GM18502 (cell line): ENCODE results near the gene FXYD6.

ENCODE experiments used
- ATAC-seq: cut with Tn5 transposase; IDR thresholded peaks from one replicate; pipeline ENCODE4 v1.9.1; 2021; ENCODE audit warnings: mild to moderate bottlenecking; ENCODE audit not compliant: unreplicated experiment, poor library complexity

The FXYD6 gene

DNA sequence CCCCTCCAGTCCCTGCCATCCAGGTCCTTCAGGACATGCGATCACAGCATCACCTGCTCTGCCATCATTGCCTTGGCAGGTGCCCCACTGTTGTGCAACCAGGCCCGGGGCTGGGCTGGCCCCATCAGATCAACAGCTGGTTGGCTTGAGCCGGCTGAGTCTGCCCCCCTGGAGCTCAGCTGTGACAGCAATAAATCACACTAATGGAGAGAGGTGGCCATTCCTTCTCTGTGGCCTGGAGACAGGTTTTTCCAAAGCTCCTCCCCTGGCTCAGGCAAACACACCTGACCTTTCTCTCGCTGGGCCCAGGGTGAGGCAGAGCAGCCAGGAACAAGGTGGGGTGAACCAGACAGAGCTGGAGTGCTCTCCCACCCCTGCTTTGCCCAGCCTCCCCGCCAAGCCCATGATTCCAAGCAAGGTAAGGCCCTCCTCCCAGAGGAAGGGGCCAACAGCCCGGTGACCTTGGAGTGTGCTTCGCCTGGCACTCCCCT is 43.0 kb downstream of the FXYD6 start:
- no peak for ATAC-seq

DNA sequence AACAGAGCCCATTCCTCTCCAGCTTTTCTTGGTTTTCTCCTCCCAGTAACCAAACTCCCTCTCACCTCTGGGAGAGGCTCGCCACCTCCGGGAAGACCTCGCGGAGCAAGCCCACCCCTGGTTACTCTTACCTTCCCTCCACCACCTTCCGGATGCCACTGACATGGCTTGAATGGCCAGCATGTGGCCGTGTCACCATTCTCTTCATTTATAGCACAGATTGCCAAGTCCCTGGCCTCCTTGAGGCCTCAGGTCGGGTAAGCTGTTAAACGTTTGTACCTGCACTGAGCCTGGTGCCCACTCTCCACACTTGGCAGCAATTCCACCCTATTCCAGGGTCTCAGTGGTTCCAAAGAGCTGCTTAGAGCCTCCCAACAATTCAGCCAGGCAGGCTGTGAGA is 43.9 kb downstream of the FXYD6 start:
- no peak for ATAC-seq

DNA sequence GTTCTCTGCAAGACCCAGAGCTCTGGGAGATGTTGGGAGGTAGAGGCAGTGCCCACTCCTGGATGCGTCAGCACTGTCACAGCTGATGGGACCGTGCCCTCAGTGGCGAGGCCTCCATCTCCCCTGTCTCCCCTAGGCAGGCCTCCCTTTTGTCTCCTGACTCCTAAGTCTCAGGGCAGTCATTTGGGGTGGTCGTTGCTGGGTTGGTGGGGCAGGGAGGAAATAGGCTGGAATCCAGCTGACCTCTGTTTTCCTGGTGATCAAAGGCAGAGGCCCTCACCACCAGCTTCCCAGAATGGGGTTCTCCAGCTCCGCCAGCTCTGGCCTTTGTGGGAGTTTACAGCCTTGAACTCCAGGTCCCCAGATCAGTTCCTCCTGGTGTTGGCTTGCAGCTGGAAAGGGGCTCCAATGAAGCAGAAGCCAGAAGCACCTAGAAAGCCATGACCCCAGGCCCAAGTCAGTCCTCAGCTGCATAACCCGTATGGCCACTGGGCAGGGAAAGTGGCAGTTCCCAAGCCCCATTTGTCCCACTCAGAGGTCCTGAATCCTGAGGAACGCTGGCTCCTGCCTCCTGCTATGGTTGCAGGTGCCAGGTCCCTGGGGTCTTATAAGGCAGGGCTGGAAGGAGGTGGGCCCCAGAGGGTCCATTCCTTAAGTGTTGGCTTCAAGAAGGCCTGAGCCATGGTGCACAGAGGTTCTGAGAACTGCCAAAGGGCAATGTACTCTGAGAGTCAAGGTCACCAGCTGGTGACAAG is 44.6 kb downstream of the FXYD6 start:
- ATAC-seq: no peak

DNA sequence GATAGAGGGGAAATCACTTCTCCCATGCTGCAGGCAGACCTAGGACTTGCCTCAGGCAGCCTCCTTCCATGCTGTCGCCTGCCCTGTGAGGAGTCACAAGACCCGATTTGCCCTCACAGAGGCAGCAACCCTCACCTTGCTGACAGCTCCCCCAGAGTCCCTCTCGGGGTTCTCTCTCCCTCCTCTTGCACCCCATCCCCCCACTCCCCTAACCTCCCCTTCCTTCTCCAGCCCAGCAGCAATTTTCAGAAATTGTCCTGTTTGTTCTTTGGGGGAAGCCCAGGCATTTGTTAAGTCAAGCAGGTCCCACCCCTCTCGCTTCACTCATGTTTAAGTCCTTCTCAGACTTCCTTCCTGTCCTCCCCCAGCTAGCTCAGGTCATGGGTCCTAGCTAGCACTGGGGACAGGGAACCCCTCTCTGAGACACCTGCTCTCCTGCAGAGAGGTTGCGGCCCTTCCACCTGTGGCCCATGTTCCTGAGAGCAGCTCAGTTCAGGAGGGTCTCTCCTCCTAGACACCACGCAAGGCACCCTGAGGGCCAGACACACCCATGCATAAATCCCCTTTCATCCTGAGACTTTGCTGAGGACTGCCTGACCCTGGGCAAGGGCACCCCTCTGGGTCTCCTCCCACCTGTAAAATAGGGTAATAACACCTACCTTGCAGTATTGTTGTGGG is 45.6 kb downstream of the FXYD6 start:
- no peak for ATAC-seq

- no peak for ATAC-seq
These were observed 46.4 kb downstream of the FXYD6 start for GRCh38 chr11:117830072-117830471.

DNA sequence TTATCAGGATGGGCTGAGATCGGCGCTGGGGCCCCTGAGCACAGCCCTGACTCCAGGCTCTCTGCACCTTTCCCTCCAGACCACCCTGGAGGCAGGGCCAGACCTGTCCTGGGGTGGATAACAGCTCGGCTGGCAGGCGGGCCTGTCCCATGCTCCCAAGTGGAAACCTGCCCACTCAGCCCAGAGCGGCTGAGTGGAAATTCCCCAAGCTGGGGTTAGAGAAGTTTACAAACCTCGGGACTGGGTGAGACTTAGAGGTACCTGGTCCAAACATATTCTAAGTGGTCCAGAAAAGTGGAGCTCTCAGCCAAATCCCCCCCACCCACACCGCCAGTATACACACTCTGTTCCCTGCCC is 47.1 kb downstream of the FXYD6 start:
- no peak for ATAC-seq

- peak; percentile 61 for ATAC-seq
These were observed 47.7 kb downstream of the FXYD6 start for GRCh38 chr11:117828611-117829368.

GRCh38 chr11:117827521-117828511 is 48.6 kb downstream of the FXYD6 start:
- ATAC-seq: no peak

- ATAC-seq: no peak
These were observed 49.6 kb downstream of the FXYD6 start for GRCh38 chr11:117826832-117827231.

GRCh38 chr11:117826190-117826570 is 50.3 kb downstream of the FXYD6 start:
- ATAC-seq: no peak

DNA sequence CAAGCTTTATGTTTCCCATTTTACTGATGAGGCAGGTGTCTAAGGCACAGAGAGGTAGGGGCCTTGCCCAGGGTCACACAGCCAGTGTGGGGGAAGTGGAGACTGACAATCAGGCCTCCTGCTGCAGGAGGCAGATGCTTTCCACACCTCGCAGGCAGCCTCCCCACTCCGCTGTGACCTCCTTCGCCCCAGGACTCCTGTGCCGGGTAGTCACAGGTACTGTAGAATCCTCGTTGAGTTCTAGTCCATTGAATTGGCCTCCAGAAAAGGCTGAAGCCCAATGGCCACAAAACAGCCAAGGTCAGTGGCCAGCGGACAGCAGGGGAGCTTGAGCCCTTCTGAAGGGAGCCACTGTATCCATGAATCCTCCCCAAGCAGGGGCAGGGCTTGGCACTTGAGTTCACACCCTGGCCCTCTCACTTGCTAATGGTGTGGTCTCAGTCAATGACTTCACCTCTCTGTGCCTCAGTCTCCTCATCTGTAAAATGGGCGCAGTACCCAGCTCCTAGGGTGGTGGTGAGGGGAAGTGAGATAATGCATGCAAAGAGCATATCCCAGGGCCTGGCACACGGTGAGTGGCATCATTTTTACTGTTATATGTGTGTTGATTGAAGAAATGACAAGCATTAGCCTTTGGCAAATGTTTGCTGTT is 50.8 kb downstream of the FXYD6 start:
- no peak for ATAC-seq

- ATAC-seq: no peak
These were observed 51.6 kb downstream of the FXYD6 start, which contains the start of gene FXYD2 for GRCh38 chr11:117824571-117825537. TSS of gene FXYD2 (minus strand) at chr11:117824744. CDS start at chr11:117824678, 66 bp downstream.

DNA sequence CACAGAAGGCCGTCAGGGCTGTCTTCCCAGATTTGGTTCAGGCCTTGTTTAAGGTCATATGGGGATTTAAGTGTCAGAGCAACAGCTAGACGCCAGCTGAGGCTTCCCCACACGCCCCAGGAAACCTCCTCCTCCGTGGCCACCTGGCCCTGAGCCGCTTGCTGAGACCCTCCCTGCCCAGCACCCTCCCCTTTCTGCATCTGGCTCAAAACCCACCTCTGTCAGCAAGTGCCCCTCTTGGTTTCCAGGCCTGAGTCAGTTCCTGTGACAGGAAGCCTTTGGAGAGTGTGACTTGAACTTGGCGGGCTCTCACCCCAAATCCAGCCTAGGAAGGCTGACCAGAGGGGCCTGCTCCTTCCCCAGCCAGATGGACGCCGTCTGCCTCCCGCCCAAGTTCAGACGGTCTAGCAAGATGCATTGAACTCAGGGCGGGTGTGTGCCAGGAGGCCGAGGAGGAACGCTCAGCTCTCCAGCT is 52.5 kb downstream of the FXYD6 start:
- ATAC-seq: no peak

DNA sequence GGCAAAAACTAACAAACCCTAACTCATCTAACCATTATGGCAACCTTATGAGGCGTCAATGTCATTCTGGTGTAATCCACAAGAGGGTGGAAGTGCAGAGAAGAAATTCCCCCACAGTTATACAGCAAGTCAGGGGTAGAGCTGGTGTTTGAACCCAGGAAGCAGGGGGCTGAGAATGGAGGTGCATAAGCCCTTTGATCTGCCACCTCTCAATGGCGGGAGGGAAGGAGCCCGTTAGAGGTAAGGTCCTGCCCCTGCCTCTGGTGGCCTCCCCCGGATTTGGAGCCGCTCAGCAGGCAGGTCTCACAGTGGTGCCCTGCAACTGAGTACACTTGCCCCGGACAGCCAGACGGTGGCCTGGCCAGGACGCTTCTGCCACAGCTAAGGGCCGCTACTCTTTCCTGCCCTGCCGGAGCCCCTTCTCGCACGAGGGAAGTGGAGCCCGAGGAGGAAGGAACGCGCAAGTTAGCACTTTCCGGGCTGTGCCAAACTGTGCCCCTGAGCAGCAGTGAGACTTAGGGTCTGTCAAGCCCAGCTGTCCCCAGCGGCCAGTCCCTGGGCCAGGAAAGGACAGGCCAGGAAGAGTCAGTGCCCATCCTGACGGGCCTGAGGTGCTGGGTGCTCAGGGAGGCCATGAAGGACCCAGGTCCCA is 53.0 kb downstream of the FXYD6 start:
- no peak for ATAC-seq

- ATAC-seq: no peak
These were observed 54.1 kb downstream of the FXYD6 start for GRCh38 chr11:117822074-117823033.

DNA sequence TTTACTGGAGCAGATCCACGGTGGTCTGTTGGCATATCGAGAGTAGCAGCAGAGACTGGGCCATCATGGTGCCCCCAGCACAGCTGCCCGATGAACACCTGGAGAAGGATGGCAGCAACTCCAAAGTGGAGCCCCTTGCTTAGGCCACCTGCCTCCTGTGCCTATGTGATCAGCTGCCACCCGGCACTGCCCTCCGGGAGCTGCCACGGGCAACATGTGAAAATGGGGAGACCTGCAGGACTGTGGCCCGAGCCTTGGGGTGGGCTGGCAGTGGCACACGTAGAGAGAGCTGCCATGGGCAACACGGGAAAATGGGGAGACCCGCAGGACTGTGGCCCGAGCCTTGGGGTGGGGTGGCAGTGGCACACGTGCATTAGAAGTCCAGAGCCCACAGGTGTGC is 55.0 kb downstream of the FXYD6 start:
- ATAC-seq: no peak

- no peak for ATAC-seq
These were observed 55.9 kb downstream of the FXYD6 start for GRCh38 chr11:117820516-117820915.
